ENCODE measurements around the gene ELMOD1. TPM values are rescaled to one million over a fixed set of nuclear protein-coding genes. Genes with fewer than 3 reads are reported as not detected.

Gene ELMOD1
- total RNA-seq, 1 experiment from 2014 or later, result 0.12 TPM

DNA sequence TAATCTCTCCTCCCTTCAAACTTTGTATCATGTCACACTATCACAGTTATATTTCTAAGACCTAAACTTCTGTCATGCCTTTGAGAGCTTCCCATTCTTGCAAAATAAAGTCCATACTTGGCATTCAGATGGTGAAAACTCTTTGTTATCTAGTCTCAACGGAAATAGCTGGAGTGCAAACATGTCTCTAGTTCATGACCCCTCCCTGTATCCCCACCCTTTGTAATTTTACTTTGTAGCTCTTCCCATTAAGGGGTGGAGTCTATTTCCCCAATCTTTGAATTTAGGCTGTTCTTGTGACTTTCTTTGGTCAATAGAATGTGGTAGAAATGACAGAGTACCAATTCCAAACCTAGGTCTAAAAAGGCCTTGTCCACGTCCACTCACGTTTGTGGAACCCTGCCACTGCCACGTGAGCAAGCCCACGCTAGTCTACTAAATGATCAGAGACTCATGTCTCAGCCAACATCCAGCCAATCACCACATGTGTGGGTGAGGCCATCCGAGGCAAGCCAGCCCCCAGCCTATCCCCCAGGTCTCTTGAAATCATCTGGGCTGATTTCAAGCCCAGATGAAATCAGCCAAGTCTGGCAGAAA, 97.5 kb downstream of the ELMOD1 start:
- no peak for DNase-seq (ENCODE audit: low read depth)

GRCh38 chr11:107689317-107690202, 98.6 kb downstream of the ELMOD1 start:
- DNase-seq (ENCODE audit: low read depth), result peak; percentile 66

DNA sequence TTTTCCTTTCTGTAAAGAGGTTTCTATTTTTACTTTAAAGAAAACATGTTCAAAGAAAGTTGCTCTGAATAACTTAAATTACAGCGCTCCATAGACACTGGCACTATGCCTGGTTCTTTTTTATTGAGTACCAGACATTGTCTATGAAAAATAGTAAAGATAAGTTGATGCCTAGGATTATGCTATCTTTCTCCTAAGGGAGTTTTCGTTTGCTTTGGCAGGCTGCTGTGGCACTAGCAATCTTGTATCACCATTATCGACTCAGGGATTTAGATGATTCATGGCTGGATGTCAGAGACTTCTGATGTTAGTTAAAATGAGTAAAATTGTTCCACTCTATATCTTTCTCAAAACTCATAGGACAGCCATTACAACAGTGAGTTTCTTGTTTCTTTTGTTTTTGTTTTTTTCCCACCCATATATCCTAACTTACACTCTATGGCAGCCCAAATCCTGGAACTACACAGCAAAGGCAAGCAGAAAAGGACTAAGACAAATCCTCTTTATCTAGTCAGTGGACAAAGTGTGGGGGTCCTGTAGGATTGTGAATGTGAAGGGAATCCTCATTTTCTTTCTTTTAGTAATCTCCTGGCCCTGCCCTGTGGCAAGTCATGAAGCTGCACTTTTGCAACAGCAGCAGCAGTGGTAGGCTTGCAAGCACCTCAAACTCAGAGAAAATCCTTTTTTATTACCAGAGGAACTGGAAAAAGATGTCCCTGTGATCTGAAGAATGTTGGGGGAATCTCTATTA, 100.2 kb downstream of the ELMOD1 start:
- peak; percentile 40 for DNase-seq (ENCODE audit: low read depth)

- peak; percentile 31 for DNase-seq (ENCODE audit: low read depth)
These were observed 104.5 kb downstream of the ELMOD1 start for GRCh38 chr11:107695446-107695845.

DNA sequence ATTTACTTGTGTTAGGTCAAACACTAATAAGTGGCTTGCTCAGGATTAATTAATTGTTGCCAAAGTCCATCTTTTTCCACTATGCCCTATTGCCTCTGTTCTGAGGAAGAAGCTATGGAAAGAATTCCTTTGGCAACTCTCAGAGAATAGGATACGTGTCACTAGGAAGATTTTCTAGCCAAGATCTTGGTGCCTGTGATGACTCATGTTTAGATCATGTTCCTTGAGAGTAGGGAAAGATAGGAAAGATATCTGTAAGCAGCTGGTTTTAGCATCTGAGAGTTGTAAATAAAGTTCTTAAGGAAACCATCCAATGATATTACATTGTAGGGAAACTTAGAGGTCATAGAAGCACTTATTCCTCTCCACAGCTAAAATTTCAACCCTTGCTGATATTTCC, 105.2 kb downstream of the ELMOD1 start:
- peak; percentile 94 for DNase-seq (ENCODE audit: low read depth)

- no peak for DNase-seq (ENCODE audit: low read depth)
These were observed 106.3 kb downstream of the ELMOD1 start for GRCh38 chr11:107697291-107697690.

- peak; percentile 61 for DNase-seq (ENCODE audit: low read depth)
These were observed 108.7 kb downstream of the ELMOD1 start for GRCh38 chr11:107699371-107700285.

GRCh38 chr11:107702109-107702660, 111.2 kb downstream of the ELMOD1 start:
- DNase-seq (ENCODE audit: low read depth), result no peak

DNA sequence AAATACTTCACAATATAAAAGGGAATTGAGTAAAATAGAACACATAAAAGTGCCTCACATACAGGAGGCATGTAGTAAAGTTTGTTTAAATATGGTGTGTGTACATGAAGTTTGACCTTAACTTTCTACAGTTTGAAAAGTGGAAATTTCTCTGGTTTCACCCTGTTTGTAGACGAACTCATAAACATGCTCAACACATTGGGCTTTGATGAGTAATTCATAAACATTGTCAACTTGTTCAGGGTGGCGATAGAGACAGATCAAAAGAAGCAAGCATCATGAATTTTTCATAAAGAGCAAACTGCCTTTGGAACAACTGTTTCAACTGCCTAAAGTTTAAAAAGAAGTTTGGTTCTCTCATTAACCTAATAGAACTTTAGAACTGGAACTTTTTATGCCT, 111.8 kb downstream of the ELMOD1 start:
- no peak for DNase-seq (ENCODE audit: low read depth)

GRCh38 chr11:107704451-107704850, 113.5 kb downstream of the ELMOD1 start:
- DNase-seq (ENCODE audit: low read depth), result peak; percentile 85

- peak; percentile 89 for DNase-seq (ENCODE audit: low read depth)
These were observed 114.1 kb downstream of the ELMOD1 start for GRCh38 chr11:107705027-107705426.

DNA sequence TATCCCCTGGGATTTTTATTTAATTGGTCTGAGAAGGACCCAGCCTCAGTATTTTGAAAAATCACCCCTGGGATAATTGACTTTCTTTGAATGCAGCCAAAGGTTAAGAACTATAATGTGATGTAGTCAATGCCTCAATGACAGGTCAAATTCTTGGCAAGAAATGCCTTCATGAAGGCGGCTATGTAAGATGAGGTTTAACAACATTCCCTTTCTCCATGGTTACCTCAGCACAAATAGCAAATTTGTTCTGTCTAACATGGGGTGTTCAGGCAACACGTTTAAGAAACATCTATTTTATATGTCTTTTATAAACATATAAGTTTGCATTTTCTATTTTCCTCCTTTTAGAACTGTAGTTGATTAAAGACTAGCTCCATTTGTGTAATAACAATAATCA, 115.6 kb downstream of the ELMOD1 start:
- no peak for DNase-seq (ENCODE audit: low read depth)

DNA sequence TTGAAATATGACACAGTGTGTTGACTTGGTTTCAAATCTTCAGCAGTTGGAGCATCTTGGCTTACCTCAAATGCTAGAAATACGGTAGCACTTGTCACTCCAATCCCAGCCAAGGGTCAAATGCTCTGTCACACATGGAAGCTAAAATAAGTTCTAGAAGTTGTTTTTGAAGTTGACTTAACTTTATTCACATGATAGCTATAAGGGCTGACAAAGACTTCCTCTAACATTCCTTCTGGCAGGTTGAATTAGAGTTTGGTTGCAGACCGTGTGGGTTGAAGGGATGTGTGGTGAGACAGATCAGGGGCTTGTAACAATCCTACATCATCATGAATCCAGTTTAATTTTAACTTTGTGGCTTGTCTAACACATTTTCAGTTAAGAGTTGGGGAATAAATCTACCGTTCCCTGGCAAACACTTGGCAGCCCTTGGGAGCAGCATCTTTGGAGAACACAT, 116.3 kb downstream of the ELMOD1 start:
- no peak for DNase-seq (ENCODE audit: low read depth)

- no peak for DNase-seq (ENCODE audit: low read depth)
These were observed 116.9 kb downstream of the ELMOD1 start for GRCh38 chr11:107707807-107708206.

DNA sequence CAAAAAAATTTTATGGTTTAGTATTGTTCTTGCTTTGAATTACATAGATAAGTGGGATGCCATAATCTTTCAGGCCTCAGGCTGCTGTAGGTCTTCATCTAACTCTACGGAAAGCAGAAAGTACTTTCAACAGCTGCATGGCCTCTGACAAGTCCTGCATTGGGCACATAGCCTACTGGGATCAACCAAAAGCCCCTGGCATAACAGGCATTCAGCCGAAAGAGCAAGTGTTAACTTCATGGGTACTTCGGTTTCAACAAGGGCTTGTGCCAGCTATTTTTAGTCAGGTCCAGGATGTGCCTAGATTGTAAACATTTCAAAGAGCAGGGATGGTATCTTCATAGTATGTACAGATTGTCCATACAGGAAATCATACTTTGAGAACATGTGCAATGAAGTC, 117.8 kb downstream of the ELMOD1 start:
- no peak for DNase-seq (ENCODE audit: low read depth)

DNA sequence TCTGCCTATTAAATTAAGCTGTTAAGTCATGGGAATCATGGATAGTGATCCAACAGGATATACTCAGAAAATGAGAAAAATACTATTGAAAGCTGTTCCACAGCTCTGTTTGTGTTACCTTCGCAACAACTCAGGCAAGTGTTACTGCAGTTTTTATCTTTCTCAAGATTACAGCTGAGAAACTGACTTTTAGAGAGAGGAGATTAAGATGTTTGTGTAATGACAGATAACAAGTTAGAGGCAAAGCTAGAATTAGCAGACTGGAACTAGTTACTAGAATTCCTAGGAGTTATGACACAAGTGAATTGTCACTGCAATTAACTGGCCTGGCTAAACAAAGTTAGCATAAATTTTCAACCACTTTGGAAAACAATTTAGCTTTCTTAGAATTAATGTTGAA, 119.4 kb downstream of the ELMOD1 start:
- no peak for DNase-seq (ENCODE audit: low read depth)

GRCh38 chr11:107711861-107712755, 121.2 kb downstream of the ELMOD1 start, which contains the start of gene SLN:
TSS of gene SLN (minus strand) at chr11:107712056.
- no peak for DNase-seq (ENCODE audit: low read depth)

GRCh38 chr11:107713009-107713408, 122.1 kb downstream of the ELMOD1 start:
- no peak for DNase-seq (ENCODE audit: low read depth)
